SH-SY5Y (cell line): ENCODE data around the gene MPG.

ENCODE experiments used
- GATA2 ChIP-seq: IDR thresholded peaks from 2 replicates; pipeline ENCODE4 v1.6.1; 2011; ENCODE audit warnings: mild to moderate bottlenecking, low read depth, low read length
- GATA3 ChIP-seq: IDR thresholded peaks from 2 replicates; pipeline ENCODE4 v1.6.1; 2011; ENCODE audit warnings: low read depth, mild to moderate bottlenecking, low read length, moderate library complexity

DNA sequence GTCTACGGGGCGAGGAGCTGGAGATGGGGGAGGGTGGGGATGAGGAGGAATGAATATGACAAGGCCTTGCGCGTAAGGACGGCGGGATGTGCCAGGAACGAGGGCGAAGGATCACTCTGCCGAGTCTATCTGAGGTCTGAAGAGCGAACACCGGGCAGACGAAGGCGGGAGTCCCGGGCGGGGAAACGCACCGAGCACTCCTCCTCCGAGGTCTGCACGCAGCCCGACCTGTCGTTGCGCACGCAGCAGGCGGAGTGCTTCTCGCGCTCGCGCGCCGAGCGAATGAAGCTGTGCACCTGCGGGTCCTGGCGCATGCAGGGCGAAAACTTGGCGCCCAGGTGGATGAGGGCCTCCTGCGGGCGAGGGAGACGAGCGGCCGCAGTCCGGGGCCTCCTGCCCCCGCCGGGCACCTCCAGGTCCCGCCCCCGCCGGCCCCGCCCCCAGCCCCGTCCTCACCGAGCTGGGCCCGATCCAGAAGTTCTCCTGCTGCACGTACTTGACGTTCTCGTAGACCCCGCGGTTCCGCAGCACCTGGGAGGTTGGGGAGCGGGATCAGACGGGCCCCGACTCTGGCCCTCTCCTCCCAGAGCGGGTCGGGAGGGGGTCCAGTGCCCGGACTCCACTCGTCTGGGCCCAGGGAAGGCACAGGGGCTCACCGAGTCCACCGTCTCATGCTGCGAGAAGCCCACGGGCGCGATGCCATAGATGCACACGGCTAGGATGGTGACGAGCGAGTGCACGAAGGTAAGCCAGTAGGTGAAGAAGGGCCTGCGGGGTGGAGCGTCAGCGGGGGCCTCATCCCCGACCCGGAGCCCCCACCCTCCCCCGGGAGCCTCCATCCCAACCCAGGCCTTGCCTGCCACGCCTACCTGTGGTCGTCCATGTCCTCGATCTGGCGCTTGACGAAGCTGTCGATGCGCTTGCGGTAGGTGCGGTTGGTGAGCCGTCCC lies 16.8 kb upstream of the MPG start:
- no peak for TF ChIP-seq GATA2
- no peak for TF ChIP-seq GATA3
